ENCODE data around the gene FRMD4B. TPM values are rescaled to one million over a fixed set of nuclear protein-coding genes. Genes with fewer than 3 reads are reported as not detected.

The FRMD4B gene
- polyA plus RNA-seq, 3 donors, result 13.2 to 21.0 (median 19.6) TPM

DNA sequence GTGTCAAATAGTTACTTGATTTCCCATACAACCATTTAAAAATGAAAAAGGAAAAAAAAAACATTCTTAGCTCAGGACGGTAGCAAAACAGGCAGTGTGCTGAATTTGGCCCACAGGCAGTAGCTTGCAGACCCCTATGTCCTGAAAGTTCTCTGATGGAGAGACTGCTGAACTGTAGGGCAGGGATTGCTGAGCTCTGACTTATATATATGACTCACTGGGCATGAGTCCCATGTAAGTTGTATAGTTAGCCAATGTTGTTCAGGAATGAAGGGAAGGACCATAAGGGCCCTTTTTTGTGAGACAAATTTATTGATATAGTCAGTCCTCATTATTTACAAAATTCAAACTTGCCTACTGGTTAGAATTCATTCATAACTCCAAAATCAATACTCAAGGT lies 36.9 kb upstream of the FRMD4B start:
- H3K27ac Mint-ChIP-seq, result no peak overlapping the region
- WGBS (ENCODE audit: insufficient coverage), result 100% methylated on average over 1 of the region's 1 CpG

DNA sequence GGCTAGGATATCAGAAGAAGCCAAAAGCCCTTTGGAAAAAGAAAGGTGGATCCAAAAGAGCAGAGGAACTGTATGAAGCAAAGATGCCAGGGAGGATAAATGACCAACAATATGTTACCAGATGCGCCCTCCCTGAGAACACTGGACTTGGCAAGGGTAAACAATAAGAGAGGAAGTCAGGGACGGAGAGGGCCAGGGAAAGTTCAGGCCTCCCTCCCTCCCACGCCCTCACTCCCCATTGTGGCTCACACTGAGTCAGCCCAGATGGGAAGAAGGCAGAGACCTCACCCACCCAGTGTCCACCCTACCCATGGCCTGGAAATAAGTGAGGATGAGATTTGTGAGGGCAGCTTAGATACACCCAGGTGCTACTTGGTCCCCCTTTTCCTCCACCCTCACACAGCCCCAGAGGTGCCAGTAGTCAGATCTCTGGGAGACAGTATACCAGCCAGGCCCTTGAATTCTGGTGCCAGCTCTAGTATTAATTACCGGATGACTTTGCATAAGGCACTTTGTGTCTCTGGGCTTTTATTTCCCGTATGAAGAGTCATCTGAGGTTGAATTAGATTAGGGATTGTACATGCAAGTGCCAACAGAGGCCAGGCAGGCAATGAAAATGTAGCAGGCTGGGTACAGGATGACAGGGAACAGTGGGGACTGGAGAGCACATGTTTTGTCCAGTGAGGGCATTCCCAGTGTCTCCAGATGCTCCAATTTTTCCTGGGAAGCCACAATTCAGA lies 35.1 kb upstream of the FRMD4B start:
- Histone ChIP-seq H3K27ac (ENCODE audit: low read depth in 1 of 2, low read length in 2 of 2) (no peak overlapping the region), H2AFZ (ENCODE audit: insufficient read depth, low read depth, low read length, poor library complexity, severe bottlenecking) (no peak overlapping the region), H3K79me2 (ENCODE audit: insufficient read depth, low read length) (no peaks in the 10 kb centered on the region), H3K4me1 (ENCODE audit: control insufficient read depth in 1 of 2, insufficient read depth in 2 of 2, low read length in 2 of 2) (no peaks in the 10 kb centered on the region), H3K4me2 (replicated peaks; ENCODE audit: extremely low read depth, low read length, poor library complexity, severe bottlenecking) (no peak overlapping the region), H3K9me3 (replicated peaks in 1 of 2; ENCODE audit: control insufficient read depth in 1 of 2, insufficient read depth in 1 of 2, low read length in 2 of 2) (no peaks in the 10 kb centered on the region), H3K27me3 (ENCODE audit: control insufficient read depth in 2 of 2, insufficient read depth in 2 of 2, low read length in 2 of 2) (no peaks in the 10 kb centered on the region), H3K36me3 (replicated peaks in 1 of 2; ENCODE audit: control insufficient read depth in 1 of 2, insufficient read depth in 2 of 2, low read length in 2 of 2) (no peaks in the 10 kb centered on the region), H4K20me1 (ENCODE audit: insufficient read depth, low read length) (no peaks in the 10 kb centered on the region), H3K9ac (ENCODE audit: insufficient read depth, low read length, poor library complexity, severe bottlenecking) (no peak overlapping the region), H3K4me3 (replicated peaks in 1 of 3; ENCODE audit: low read depth in 2 of 3, low read length in 3 of 3) (no peak overlapping the region)
- no peak overlapping the region for H3K4me3 Mint-ChIP-seq
- peaks cover 0 to 2% (median 0%) of the 10 kb centered on the region in 3 donors for H3K27me3 Mint-ChIP-seq (ENCODE audit: low read depth in 3 of 3)
- intact Hi-C loops (cut with micrococcal nuclease), result no loop called here
- peaks cover 6% of the 10 kb centered on the region for H3K4me1 Mint-ChIP-seq
- 100% methylated on average over 2 of the region's 5 CpGs for WGBS (ENCODE audit: insufficient coverage)
- H3K36me3 Mint-ChIP-seq, result peaks cover 16 to 18% of the 10 kb centered on the region in 2 donors
- TF ChIP-seq, protein P1, sequence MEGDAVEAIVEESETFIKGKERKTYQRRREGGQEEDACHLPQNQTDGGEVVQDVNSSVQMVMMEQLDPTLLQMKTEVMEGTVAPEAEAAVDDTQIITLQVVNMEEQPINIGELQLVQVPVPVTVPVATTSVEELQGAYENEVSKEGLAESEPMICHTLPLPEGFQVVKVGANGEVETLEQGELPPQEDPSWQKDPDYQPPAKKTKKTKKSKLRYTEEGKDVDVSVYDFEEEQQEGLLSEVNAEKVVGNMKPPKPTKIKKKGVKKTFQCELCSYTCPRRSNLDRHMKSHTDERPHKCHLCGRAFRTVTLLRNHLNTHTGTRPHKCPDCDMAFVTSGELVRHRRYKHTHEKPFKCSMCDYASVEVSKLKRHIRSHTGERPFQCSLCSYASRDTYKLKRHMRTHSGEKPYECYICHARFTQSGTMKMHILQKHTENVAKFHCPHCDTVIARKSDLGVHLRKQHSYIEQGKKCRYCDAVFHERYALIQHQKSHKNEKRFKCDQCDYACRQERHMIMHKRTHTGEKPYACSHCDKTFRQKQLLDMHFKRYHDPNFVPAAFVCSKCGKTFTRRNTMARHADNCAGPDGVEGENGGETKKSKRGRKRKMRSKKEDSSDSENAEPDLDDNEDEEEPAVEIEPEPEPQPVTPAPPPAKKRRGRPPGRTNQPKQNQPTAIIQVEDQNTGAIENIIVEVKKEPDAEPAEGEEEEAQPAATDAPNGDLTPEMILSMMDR (IDR thresholded peaks at IDR 0.05), result no peak
- peaks cover 0 to 2% (median 0%) of the 10 kb centered on the region in 7 donors for H3K9me3 Mint-ChIP-seq
- peak in 1 of 3 donors; percentile 14 for DNase-seq
- H3K27ac Mint-ChIP-seq, result no peak overlapping the region

More for the DNA sequence above, 36.9 kb upstream of the FRMD4B start:
- no peaks in the 10 kb centered on the region for H3K36me3 ChIP-seq (replicated peaks in 1 of 2; ENCODE audit: control insufficient read depth in 1 of 2, insufficient read depth in 2 of 2, low read length in 2 of 2)
- no peak overlapping the region for H2AFZ ChIP-seq (ENCODE audit: insufficient read depth, low read depth, low read length, poor library complexity, severe bottlenecking)
- no peaks in the 10 kb centered on the region for H3K79me2 ChIP-seq (ENCODE audit: insufficient read depth, low read length)
- Mint-ChIP-seq H3K27me3 (ENCODE audit: low read depth in 3 of 3) (peaks cover 0 to 2% (median 0%) of the 10 kb centered on the region in 3 donors), H3K9me3 (peaks cover 0 to 2% (median 0%) of the 10 kb centered on the region in 7 donors), H3K4me3 (no peak overlapping the region), H3K36me3 (peaks cover 6 to 10% of the 10 kb centered on the region in 2 donors), H3K4me1 (peaks cover 6% of the 10 kb centered on the region)
- no peaks in the 10 kb centered on the region for H4K20me1 ChIP-seq (ENCODE audit: insufficient read depth, low read length)
- DNase-seq, result no peak
- no peak overlapping the region for H3K9ac ChIP-seq (ENCODE audit: insufficient read depth, low read length, poor library complexity, severe bottlenecking)
- H3K4me2 ChIP-seq (replicated peaks; ENCODE audit: extremely low read depth, low read length, poor library complexity, severe bottlenecking), result no peak overlapping the region
- TF ChIP-seq, protein P1 (IDR thresholded peaks at IDR 0.05), result no peak
- H3K27me3 ChIP-seq (ENCODE audit: control insufficient read depth in 2 of 2, insufficient read depth in 2 of 2, low read length in 2 of 2), result no peaks in the 10 kb centered on the region
- H3K9me3 ChIP-seq (replicated peaks in 1 of 2; ENCODE audit: control insufficient read depth in 1 of 2, insufficient read depth in 1 of 2, low read length in 2 of 2), result no peaks in the 10 kb centered on the region
- intact Hi-C loops (cut with micrococcal nuclease), result no loop called here
- no peaks in the 10 kb centered on the region for H3K4me1 ChIP-seq (ENCODE audit: control insufficient read depth in 1 of 2, insufficient read depth in 2 of 2, low read length in 2 of 2)
- H3K4me3 ChIP-seq (replicated peaks in 1 of 3; ENCODE audit: low read depth in 2 of 3, low read length in 3 of 3), result no peak overlapping the region
- no peak overlapping the region for H3K27ac ChIP-seq (ENCODE audit: low read depth in 1 of 2, low read length in 2 of 2)
